GM18517 (cell line): Measurements from ENCODE around the gene BCAR3.
"Not testable (repeated sequence)": the region's sequence is repeated elsewhere in the genome, so short reads cannot be mapped to it uniquely, and the experiment has no call there.

Experiments
- ATAC-seq: cut with Tn5 transposase; IDR thresholded peaks from one replicate; pipeline ENCODE4 v1.9.1; 2021; ENCODE audit warnings: mild to moderate bottlenecking, moderate library complexity; ENCODE audit not compliant: unreplicated experiment

Gene BCAR3

GRCh38 chr1:93690341-93690740, 8.7 kb upstream of the BCAR3 start:
- ATAC-seq, result no peak

GRCh38 chr1:93689521-93690223, 8.0 kb upstream of the BCAR3 start:
- no peak for ATAC-seq

DNA sequence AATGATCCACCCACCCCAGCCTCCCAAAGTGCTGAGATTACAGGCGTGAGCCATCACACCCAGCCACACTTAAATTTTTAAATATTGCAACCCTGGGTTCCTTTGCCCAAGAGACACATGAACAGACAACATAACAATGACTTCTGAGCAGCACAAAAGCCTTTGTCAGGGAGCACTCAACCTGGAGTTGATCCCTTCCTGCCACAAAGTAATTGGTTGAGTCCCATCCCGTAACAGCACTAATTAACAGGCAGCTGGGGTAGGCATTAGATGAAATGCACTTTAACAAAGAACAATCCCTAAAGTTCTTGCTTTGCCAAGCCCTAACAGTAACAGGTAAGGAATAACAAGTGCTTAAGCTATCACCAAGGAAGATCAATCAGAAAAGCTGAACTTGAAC, 5.9 kb upstream of the BCAR3 start:
- no peak for ATAC-seq

GRCh38 chr1:93686504-93687250, 5.0 kb upstream of the BCAR3 start:
- no peak for ATAC-seq

DNA sequence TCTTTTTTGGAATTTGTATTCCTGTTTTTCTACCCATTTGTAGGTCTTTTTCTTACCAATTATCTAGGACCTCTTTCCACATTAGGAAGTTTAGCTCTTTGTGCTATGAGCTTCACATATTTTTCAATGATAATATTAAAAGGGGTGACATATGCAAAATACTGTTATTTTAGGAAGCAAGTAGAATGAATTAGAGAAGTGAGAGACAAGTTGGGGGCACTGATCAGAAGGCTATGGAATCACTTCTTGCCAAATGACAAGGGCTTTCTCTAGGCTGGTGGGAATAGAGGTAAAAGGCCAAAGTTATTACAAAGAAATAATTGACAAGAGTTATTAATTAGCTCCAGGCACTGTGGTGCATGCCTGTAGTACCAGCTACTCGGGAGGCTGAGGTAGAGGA, 4.3 kb upstream of the BCAR3 start:
- ATAC-seq, result no peak

DNA sequence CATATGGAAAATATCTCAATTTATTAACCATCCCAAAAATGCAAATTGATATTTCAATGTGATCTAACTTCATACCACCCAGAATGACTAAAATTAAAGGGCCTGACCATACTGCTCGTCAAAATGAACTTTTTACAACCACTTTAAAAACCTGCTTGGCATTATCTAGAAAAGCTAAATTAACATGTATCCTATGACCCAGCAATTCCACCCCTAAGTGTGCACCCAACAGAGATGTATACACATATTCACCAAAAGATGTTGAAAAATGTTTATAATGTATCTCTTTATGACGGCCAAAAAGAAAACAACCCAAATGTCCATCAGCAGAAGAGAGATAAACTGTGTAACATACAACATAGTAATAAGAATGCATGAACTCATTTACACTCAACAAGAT, 1.6 kb upstream of the BCAR3 start:
- ATAC-seq, result no peak

DNA sequence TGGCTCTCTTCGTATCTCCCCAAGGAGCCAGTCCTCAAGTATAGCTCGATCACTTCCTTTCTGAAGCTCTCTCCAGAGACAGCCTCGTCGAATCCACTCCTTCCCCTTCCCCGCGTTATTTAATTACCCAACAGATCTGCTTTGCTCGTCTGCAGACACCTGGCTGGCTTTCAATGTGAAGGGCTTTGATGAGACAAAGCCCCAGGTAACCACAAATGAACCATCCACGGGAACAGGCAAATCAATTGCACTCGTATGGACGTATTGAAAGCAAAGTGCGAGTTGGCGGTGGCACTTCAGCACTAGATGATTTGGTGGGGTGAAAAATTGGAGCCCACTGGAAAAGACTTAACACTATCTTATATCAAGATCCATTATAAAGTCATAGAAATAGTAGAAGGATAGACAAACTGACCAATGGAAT, 364 bp upstream of the BCAR3 start:
- no peak for ATAC-seq

GRCh38 chr1:93680420-93681100, 1.1 kb downstream of the BCAR3 start:
- ATAC-seq, result peak; percentile 63

GRCh38 chr1:93680076-93680419, 1.6 kb downstream of the BCAR3 start:
- no peak for ATAC-seq

DNA sequence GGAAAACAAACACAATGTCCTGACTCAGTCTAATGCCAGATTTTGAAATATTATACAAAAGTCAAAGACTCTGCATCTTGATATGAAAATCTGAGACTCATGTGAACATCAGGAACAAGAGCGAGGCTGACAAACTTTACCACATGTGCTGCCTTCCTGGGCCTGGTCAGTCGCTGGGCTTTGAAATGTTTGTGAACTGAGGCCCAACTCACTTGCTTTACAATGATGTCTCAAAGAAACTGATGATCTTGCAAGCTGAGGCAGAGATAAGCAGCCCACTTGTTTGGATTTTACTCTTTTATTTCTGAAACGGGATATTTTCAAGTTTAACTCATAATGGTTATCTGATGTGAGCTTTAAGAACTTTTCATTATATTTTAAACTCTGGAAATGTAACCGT, 2.1 kb downstream of the BCAR3 start:
- no peak for ATAC-seq

GRCh38 chr1:93678946-93679480, 2.6 kb downstream of the BCAR3 start:
- ATAC-seq, result no peak

DNA sequence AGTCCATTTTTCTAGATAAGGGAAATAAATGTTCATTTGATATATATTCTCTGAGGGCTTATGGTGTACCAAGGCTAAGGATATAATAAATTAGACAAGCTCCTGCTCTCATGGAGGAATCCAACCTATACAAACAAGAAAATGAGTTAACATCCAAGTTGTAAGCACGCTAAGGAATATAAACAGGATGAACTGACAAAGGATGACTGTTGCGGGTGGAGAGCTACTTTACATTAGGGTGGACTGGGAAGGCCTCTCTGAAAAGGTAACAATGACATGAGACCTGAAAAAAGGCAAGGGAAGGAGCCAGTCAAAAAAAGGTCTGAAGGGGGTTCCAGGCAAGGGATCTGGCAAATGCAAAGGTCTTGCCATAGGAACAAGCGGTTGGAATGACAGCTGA, 3.1 kb downstream of the BCAR3 start:
- no peak for ATAC-seq

DNA sequence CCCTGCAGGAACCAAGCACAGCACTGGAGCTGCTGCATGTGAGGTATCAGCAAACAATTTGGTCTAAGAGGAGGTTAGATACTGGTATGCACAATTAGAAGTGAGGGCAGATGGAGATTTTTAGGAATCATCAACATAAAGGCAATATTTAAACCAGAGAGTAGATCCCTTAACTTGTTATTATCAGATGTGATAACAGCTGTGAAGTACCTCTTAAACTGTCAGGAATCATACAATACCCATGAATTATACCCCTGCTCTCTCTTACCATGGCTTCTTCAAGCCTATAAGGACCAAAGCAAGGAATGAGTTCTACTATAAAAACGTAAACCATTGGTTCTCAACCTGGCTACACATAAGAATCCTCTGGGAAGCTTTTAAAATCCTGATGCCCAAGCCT, 3.9 kb downstream of the BCAR3 start:
- no peak for ATAC-seq

DNA sequence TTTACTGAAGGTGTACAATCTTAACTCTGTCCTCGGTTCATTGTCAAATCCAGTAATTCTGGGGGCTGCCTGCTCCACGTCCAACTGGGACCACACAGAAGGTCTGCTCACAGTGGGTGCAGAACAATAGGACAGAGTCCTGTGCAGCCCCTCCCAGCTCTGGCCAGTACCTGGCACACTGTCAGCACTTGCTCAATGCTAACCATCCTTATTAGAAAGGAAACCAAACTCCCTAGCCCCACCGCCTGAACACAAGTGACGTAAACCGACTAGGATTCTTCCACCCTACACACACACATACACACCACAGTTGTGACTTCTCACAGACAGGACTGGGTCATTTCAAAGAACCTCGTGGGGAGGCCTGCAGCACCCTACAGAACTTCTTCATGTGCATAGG, 5.2 kb downstream of the BCAR3 start:
- no peak for ATAC-seq

GRCh38 chr1:93675931-93676330, 5.7 kb downstream of the BCAR3 start:
- ATAC-seq, result no peak

- ATAC-seq, result no peak
Observed at GRCh38 chr1:93675271-93675670, 6.4 kb downstream of the BCAR3 start.

- ATAC-seq, result not testable (repeated sequence)
Observed at GRCh38 chr1:93674071-93674470, 7.6 kb downstream of the BCAR3 start.

GRCh38 chr1:93673163-93673829, 8.3 kb downstream of the BCAR3 start:
- no peak for ATAC-seq

GRCh38 chr1:93672477-93673162, 9.0 kb downstream of the BCAR3 start:
- no peak for ATAC-seq

DNA sequence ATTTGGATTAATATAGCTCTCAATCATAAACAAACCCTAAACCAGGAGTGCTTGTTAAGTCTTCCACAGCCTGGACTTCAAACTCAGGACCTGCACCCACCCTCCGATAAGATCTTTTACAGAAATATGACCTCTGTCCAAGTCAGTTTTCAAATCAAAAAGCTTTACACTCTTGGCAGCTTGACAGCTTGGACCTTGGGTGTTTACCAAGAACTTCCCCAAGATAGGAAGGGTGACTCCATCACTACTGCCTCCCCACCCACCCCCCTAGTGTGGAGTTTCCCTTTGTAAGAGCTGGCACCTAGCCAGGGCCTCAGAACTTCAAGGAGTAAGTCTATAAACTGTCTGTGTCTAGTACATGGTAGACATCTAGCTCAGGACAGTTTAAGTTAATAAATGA, 9.6 kb downstream of the BCAR3 start:
- no peak for ATAC-seq
